CD4-positive, alpha-beta T cell treated with Interleukin-15 for 4 hours (primary cell): ENCODE data around the gene CEP112.

Experiments
- DNase-seq: peaks from one replicate; pipeline ENCODE4 v3.0.0-alpha.2; 2020; ENCODE audit warnings: low spot score

CEP112 gene

GRCh38 chr17:66191593-66192377, at the start of gene CEP112:
Gene CEP112, minus strand, starts transcription at chr17:66192133.
- DNase-seq: peak; percentile 94

DNA sequence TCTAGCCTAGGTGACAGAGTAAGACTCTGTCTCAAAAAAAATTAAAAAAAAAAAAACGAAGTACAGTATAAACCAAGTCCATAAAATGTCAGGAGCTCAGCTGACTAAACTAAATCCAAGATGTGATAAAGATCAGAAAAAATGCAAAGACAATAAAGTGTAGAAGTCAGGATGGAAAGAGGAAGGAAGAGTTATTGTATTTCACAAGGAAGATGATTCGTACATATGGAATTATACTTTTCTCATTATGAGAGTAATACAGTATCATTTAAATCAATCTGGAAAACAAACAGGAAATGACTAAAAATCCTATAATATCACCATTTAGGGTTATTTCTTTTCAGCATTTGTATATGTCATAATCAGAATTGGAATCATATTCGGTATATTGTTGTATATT, 48.7 kb upstream of the CEP112 start:
- no peak for DNase-seq

GRCh38 chr17:66240013-66240412, 48.1 kb upstream of the CEP112 start:
- DNase-seq: no peak

DNA sequence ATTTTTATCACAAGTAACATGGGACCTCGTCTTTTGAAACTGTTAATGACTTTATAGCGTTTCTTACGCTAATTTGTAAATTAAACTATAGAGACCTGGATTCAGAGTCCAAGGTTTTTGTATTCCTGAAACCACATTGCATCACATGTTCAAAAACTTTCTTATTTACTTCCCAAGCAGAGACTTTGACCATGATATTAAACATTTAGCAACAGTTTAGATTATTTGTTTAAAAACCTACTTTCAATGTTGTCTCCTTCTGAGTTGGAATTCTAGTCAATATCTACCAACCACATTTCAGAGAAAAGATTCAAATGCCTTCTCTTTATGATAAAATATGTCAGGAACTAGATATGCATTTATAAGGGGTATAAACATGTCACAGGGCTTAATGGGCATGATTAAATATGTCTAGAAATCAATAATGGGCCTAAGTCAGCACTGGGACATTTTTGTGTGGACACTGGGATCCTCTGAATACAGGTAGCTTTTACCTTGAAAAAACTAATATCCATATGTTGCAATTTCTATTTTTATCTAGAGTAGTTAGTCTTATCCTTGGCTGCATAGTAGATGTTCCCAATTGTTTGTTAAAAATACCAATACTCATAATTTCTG, 43.6 kb upstream of the CEP112 start:
- DNase-seq: no peak

DNA sequence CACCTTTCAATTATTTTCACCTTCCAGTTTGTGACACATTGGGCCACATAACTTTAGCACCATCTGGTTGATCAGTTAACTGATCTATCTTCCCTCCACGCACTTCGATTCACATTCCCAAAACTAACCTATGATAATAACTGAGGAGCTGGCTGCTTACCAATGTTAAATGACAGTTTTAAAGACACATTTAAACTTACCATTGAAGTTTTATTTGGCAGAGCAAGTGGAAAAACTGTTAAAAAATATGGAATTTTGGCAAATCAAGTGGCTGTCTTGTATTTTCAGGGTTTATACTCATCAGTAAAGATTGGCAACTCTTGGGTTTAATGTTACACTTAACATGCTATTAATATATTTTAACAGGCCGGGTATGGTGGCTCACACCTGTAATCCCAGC, 42.7 kb upstream of the CEP112 start:
- no peak for DNase-seq

DNA sequence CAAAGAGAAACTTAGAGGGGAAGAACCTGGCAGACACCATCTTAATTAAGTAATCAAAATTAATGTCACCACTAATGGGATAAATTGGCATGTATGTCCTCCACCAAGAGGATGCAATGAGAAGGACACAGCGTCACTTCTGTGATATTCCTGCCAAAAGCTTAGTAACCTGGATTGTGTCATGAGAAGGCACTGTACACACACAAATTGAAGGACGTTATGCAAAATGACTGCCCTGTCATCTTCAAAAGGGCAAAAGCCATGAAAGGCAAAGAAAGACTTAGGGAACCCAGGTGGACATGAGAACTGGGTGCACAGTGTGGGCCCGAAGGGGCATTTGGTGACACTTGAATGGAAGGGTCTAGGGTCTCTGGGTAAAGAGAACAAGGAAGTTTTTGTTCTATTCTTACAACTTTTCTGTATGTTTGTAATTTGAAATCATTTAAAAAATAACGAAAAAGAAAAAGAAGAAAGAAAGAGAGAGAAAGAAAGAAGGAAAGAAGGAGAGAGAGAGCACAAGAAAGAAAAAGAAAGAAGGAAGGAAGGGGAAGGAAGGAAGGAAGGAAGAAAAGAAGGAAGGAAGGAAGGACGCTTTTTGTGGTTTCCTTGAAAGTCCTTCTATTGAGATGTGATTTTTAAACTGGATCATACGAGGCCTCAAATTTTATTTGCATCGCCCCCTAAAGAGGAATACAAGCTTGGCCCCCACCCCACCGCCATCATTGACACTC, 41.3 kb upstream of the CEP112 start:
- no peak for DNase-seq

DNA sequence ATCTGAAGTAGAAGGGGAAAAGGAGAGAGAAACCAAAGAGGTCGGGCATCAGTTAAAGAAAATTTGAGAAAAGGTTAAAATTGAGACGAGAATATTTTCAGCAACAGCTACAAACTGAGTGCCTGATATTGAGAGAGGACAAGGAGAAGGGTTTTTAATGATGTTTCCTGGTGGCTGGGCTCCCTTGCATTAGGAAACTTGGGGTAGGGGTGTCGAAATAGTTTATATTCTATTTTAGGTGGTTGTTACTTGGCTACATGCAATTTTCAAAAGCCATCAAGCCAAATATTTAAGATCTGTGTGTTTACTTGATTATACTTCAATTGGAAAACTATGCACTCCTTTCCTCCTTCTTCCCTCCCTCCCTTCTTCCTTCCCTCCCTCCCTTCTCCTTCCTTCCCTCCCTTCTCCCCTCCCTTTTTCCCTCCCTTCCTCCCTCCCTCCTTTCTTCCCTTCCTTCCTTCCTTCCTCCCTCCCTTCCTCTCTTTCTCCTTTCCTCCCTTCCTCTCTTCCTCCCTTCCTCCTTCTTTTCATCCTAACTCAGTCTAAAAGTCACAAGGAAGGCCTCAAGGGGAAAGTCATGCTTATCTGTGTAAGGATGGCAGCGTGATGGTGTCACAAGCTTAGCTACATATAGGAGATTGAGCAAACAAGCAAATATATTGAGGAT, 39.1 kb upstream of the CEP112 start:
- DNase-seq: no peak

DNA sequence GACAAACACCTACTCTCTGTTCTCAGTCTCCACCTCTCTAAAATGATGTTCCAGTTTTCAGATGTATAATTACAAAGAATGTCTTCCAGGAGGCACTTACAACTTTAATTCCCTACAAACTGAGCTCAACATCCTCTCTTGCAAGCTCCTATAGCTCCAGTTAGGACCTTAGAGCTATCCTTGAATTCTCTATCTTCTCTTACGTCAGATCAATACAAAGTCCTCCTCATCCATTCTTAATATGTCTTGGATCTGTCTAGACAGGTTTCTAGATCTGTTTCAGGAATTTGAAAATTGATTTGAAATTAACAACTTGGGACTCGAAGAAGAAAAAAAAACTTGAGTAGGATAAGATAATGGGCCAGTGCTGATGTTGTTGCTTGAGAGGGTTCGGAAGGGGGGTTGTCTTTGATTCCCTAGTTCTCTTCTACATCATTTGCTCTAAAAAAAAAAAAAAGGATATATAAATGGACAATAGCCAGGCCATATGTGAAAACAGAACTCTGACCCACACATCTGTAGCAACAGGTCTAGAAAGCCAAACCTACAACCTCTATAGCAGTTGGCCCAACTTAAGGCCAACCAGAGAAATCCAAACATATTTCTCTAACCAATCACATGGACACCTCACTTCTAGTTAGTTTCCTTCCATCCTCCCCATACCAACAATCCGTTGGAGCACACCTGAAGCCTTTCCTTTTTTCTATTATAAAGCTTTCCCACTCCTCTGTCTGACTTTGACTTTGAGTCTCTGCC, 38.0 kb upstream of the CEP112 start:
- no peak for DNase-seq

DNA sequence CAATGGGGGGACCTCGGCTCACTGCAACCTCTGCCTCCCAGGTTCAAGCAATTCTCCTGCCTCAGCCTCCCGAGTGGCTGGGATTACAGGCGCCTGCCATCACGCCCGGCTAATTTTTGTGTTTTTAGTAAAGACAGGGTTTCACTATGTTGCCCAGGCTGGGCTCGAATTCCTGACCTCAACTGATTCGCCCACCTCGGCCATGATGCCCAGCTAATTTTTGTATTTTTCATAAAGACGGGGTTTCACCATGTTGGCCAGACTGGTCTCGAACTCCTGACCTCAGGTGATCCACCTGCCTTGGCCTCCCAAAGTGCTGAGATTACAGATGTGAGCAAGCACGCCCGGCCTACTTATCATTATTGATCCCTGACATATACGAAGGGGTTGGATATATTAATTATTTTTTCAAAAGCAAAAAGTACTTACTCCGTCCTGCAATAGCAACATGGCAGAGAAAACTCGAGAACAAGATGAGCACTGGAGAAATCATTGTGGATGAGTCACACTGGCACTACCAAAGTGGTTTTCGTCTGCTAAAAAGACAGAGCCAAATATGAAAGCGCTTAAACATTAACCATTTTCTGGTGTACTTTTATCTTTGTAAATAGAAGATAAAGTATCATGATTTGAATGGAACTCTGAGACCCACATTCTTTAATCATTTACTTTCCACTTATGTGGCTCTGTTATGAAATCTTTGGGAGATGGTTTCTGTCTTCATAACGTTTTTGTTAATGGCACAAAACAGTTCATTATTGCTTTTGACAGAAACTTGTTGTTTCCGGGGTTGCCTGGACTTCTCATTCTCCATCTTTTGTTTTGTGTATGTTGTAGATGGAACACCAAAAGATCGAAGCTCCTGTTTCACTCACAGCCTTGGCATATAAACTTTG, 37.2 kb upstream of the CEP112 start, which contains the start of gene APOH:
TSS of gene APOH (minus strand) at position 529 of the 896 bp plus-strand sequence. CDS start at position 493, 36 bp downstream.
- DNase-seq: no peak

DNA sequence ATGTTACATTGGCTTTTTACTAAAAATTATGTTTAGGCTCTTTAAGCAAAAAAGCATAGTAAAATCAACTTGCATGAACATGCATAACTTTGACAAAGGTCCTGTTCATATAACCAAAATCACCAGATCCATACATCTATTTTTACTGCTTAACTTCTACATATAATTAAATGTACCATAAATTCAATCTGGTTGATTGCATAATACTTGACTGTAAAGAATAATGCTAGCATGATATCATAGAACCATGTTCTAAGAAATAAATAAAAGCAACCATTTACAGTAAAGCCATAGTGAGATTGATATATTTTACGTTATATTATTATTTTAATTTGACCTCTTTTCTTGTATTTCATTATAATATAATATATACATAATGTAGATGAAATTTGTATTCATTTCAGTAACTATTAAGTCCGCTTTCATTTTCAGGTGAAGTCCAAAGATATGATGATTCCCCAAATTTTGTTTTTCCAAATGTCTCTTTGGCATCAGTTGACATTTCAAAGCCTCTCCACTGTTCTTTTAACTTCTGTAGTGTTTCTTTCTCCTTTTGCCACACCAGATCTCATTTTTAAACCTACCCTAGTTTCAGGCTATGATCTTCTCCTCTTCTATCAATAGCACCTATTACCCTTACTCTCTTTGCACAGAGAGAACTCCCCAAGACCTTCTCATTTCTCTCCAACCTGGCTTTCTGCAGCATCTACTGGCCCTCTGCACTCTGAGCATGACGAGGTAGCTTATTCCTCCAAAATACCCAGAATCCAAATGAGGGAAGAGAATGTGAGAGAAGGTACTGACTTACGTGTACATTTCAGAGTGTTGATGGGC, 35.5 kb upstream of the CEP112 start:
- DNase-seq: no peak

- DNase-seq: no peak
These were observed 30.9 kb upstream of the CEP112 start for GRCh38 chr17:66222798-66223350.

DNA sequence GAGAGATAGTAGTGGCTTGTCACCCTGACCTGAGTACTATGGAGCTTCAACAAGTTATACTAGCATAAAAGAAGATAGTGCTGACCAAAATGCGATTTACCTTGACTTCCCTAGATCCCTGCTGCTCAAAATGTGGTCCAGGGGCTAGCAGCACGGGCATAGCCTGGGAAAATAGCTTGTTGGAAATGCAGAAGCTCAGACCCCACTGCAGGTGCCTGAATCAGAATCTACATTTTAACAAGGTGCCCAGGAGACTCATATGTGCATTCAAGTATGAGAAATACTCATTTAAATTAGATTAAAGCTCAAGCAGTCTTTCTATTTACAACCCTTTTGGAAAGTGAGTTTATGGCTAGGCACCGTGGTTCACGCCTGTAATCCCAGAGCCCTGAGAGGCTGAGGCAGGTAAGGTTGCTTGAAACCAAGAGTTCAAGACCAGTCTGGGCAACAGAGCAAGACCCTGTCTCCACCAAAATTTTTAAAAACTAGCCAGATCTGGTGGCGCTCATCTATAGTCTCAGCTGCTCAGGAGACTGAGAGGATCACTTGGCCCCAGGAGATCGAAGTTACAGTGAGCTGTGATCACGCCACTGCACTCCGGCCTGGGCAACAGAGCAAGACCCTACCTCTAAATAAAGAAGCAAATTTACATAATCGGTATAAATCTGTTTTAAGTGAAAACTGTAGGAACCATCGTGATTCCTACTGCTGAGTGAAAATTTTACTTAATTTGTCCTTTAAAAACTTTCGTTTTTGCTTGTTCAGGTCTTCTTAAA, 30.0 kb upstream of the CEP112 start:
- no peak for DNase-seq

- DNase-seq: no peak
These were observed 29.4 kb upstream of the CEP112 start for GRCh38 chr17:66221343-66221742.

GRCh38 chr17:66220079-66220835, 28.3 kb upstream of the CEP112 start:
- no peak for DNase-seq

GRCh38 chr17:66215529-66215911, 23.6 kb upstream of the CEP112 start:
- no peak for DNase-seq

DNA sequence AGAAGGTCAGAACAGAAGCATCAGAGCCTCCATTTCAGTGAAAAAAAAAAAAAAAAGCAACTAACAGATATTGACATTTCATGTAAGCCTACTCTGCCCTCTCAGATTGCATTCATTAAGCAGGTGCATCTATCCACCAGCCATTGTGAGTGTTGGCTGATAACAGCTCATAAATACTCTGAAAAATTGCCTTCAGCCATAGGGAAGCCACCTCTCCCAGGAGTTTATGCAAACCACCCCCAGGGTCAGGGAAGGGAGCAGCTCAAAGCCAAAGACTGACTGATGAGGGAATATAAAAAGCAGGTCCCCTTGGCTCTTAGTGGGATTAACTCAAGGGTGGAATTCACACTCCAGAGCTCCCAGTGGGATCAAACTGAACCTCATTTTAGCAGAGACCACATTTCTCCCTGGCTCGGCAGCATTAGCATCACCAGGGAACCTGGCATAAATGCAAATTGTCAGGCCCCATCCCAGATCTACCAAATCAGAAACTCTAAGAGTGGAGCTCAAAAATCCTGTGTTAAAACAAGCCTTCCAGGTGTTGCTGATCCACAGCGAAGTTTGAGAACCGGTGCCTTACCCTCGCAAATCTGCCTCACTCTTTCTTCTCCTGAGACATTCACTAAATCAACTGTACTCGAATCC, 23.1 kb upstream of the CEP112 start:
- no peak for DNase-seq

GRCh38 chr17:66211047-66211810, 19.3 kb upstream of the CEP112 start:
- DNase-seq: no peak
